ENCODE measurements around the gene SPRED3. TPM values are rescaled to one million over a fixed set of nuclear protein-coding genes. Genes with fewer than 3 reads are reported as not detected.

Gene SPRED3
- polyA plus RNA-seq, 1 donor from 2014 or later: not detected

DNA sequence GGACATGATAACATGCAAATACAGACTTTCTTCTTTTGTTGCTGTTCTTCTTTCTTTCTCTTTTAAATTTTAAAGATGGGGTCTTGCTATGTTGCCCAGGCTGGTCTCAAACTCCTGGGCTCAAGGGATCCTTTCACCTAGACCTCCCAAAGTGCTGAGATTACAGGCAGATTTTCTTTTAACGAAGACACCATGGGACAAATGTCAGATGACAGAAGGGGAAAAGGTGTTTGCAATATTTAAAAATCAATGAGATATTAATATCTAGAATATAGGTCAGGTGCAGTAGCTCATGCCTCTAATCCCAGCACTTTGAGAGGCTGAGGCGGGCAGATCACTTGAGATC is 41.3 kb downstream of the SPRED3 start:
- peaks cover 21% of the 10 kb centered on the region for H3K27me3 Mint-ChIP-seq
- H3K27ac Mint-ChIP-seq: no peak overlapping the region
- H3K4me1 Mint-ChIP-seq: peaks cover 15 to 24% (median 16%) of the 10 kb centered on the region in 3 donors
- peaks cover 2% of the 10 kb centered on the region for H3K36me3 Mint-ChIP-seq
- H3K4me3 Mint-ChIP-seq: peak overlapping the region in 1 of 4 donors; percentile 10
- no peaks in the 10 kb centered on the region for H3K9me3 Mint-ChIP-seq

DNA sequence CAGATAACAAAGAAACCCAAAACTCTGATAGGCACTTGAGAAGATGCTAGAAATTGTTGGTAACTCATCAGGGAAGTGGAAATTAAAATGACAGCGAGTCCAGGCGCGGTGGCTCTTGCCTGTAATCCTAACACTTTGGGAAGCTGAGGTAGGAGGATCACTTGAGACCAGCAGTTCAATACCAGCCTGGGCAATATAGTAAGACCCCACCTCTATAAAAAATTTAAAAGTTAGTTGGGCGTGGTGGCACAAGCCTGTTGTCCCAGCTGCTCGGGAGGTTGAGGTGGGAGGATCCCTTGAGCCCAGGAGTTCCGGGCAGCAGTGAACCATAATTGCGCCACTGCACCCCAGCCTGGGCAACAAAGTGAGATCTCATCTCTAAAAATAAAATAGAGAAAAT is 42.4 kb downstream of the SPRED3 start:
- Mint-ChIP-seq H3K4me3 (no peak overlapping the region), H3K27ac (no peak overlapping the region), H3K36me3 (peaks cover 2% of the 10 kb centered on the region), H3K4me1 (peaks cover 12 to 24% (median 14%) of the 10 kb centered on the region in 3 donors), H3K27me3 (peaks cover 21% of the 10 kb centered on the region), H3K9me3 (no peaks in the 10 kb centered on the region)

DNA sequence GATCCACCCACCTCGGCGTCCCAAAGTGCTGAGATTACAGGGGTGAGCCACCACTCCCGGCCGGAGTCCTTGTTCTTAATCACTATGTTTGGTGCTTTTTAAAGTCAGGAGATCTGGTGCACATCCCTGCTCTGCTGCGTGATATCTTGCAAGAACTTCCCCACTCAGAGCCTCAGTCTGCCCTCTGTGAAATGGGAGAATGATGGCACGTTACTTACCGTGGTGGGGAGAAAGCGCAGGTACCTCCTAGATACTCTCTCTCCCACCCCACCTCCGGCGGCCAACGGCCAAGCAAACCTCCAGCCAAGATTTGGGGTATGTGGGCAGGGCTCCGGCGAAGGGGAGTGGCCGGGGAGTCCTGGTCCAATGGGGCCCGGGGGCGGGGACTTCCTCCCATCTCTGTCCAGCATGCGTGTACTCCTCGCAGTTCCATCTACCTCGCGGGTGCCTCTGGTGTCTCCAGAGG is 44.8 kb downstream of the SPRED3 start, which contains the start of gene RYR1:
RYR1 (plus strand) TSS at position 424 of the 466 bp plus-strand sequence. CDS start 139 bp downstream, outside the sequence.
- peaks cover 2% of the 10 kb centered on the region for H3K36me3 Mint-ChIP-seq
- H3K27me3 Mint-ChIP-seq: peaks cover 16% of the 10 kb centered on the region

GRCh38 chr19:38434549-38435051 is 46.1 kb downstream of the SPRED3 start:
- Mint-ChIP-seq H3K27ac (no peak overlapping the region), H3K36me3 (peaks cover 2% of the 10 kb centered on the region), H3K4me1 (peaks cover 3 to 7% (median 7%) of the 10 kb centered on the region in 3 donors), H3K4me3 (peak overlapping the region in 2 of 4 donors; percentile 17 to 83), H3K9me3 (peaks cover 0 to 3% (median 0%) of the 10 kb centered on the region in 3 donors), H3K27me3 (peaks cover 14% of the 10 kb centered on the region)

More for the DNA sequence above, 44.8 kb downstream of the SPRED3 start, which contains the start of gene RYR1:
- peak within 1 kb of the TSS in 1 of 3 donors; percentile 71 for H3K27ac Mint-ChIP-seq
- H3K9me3 Mint-ChIP-seq: peaks cover 0 to 3% (median 0%) of the 10 kb centered on the region in 3 donors
- H3K4me3 Mint-ChIP-seq: peak within 1 kb of the TSS in 3 of 4 donors; percentile 17 to 84 (median 83)
- peaks cover 3 to 12% (median 7%) of the 10 kb centered on the region in 3 donors for H3K4me1 Mint-ChIP-seq

DNA sequence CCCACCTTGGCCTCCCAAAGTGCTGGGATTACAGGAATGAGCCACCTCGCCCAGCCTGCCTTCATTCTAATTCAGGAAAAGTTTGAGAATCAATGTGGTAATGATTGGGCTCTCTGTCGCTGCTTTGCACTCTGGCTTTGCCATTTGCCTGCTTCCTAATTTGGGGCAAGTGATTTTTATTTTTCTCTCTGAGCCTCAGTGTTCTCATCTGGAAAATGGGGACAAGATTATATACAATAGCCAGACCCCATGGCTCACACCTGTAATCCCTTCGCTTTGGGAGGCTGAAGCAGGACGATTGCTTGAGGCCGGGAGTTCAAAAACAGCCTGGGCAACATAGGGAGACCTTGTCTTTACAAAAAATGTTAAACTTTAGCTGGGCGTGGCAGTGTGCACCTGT is 48.8 kb downstream of the SPRED3 start:
- Mint-ChIP-seq H3K27me3 (peaks cover 13% of the 10 kb centered on the region), H3K36me3 (no peaks in the 10 kb centered on the region), H3K27ac (no peak overlapping the region), H3K9me3 (peaks cover 0 to 3% (median 0%) of the 10 kb centered on the region in 3 donors), H3K4me1 (peaks cover 3 to 7% (median 4%) of the 10 kb centered on the region in 3 donors), H3K4me3 (no peak overlapping the region)

GRCh38 chr19:38437917-38438316 is 49.4 kb downstream of the SPRED3 start:
- peak overlapping the region in 1 of 4 donors; percentile 53 for H3K4me3 Mint-ChIP-seq
- H3K4me1 Mint-ChIP-seq: peaks cover 3 to 7% (median 4%) of the 10 kb centered on the region in 3 donors
- peaks cover 13% of the 10 kb centered on the region for H3K27me3 Mint-ChIP-seq
- H3K27ac Mint-ChIP-seq: no peak overlapping the region
- peaks cover 0 to 3% (median 0%) of the 10 kb centered on the region in 3 donors for H3K9me3 Mint-ChIP-seq
- H3K36me3 Mint-ChIP-seq: no peaks in the 10 kb centered on the region

- Mint-ChIP-seq H3K4me3 (no peak overlapping the region), H3K27me3 (peaks cover 5% of the 10 kb centered on the region)
Observed at GRCh38 chr19:38440592-38440991, 52.1 kb downstream of the SPRED3 start.

GRCh38 chr19:38441657-38442348 is 53.3 kb downstream of the SPRED3 start:
- no peak overlapping the region for H3K27ac Mint-ChIP-seq

More at GRCh38 chr19:38440592-38440991, 52.1 kb downstream of the SPRED3 start:
- Mint-ChIP-seq H3K9me3 (peaks cover 0 to 3% (median 0%) of the 10 kb centered on the region in 3 donors), H3K27ac (no peak overlapping the region), H3K36me3 (no peaks in the 10 kb centered on the region), H3K4me1 (peaks cover 0 to 4% (median 0%) of the 10 kb centered on the region in 3 donors)

DNA sequence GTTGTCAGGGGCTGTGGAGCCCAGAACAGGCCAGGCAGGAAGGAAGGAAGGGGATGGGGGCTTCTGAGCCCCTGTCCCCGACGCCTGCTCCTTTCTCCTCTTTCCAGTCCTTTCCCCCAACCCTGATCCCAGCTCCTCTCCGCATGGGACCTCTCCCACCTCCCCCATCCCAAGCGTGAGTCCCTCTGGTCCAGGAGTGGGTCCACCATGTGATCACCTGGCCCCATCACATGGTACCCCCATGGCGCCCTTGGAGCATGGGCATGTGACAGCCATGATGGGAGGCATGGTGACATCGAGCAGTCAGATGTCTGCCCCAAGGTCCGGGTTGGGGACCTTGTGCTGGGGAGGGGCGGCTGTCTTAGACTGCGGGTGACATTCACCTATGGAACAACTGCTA is 54.2 kb downstream of the SPRED3 start:
- Mint-ChIP-seq H3K27me3 (peaks cover 7% of the 10 kb centered on the region), H3K36me3 (no peaks in the 10 kb centered on the region), H3K9me3 (peaks cover 0 to 3% (median 0%) of the 10 kb centered on the region in 3 donors), H3K27ac (no peak overlapping the region), H3K4me1 (peaks cover 0 to 4% (median 0%) of the 10 kb centered on the region in 3 donors), H3K4me3 (no peak overlapping the region)

More at GRCh38 chr19:38441657-38442348, 53.3 kb downstream of the SPRED3 start:
- Mint-ChIP-seq H3K27me3 (peaks cover 7% of the 10 kb centered on the region), H3K36me3 (no peaks in the 10 kb centered on the region), H3K4me3 (no peak overlapping the region), H3K4me1 (peaks cover 0 to 4% (median 0%) of the 10 kb centered on the region in 3 donors), H3K9me3 (peaks cover 0 to 3% (median 0%) of the 10 kb centered on the region in 3 donors)

- Mint-ChIP-seq H3K4me3 (no peak overlapping the region), H3K9me3 (no peaks in the 10 kb centered on the region), H3K27me3 (peaks cover 7% of the 10 kb centered on the region), H3K27ac (no peak overlapping the region), H3K4me1 (no peaks in the 10 kb centered on the region), H3K36me3 (no peaks in the 10 kb centered on the region)
Observed at GRCh38 chr19:38443458-38443999, 55.0 kb downstream of the SPRED3 start.

DNA sequence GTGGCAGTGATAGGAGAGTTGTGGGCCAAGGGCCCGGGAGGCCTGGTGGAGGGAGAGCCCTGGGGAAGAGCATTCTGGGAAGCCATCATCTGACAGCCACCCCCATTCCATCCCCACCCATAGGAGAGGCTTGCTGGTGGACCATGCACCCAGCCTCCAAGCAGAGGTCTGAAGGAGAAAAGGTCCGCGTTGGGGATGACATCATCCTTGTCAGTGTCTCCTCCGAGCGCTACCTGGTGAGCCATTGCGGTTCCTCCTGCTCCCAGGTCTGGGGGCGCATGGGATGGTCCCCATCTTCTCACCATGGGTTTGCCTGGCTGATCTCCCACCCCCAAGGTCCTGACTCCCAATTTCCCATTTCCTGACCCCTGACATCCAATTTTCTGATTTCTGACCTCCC is 55.5 kb downstream of the SPRED3 start:
- H3K27me3 Mint-ChIP-seq: peaks cover 7% of the 10 kb centered on the region
- H3K36me3 Mint-ChIP-seq: no peaks in the 10 kb centered on the region
- no peaks in the 10 kb centered on the region for H3K4me1 Mint-ChIP-seq
- H3K27ac Mint-ChIP-seq: no peak overlapping the region
- H3K9me3 Mint-ChIP-seq: peaks cover 0 to 1% (median 0%) of the 10 kb centered on the region in 3 donors
- no peak overlapping the region for H3K4me3 Mint-ChIP-seq

- Mint-ChIP-seq H3K4me1 (no peaks in the 10 kb centered on the region), H3K27me3 (peaks cover 7% of the 10 kb centered on the region), H3K9me3 (peaks cover 0 to 5% (median 4%) of the 10 kb centered on the region in 3 donors), H3K4me3 (no peak overlapping the region), H3K27ac (no peak overlapping the region), H3K36me3 (no peaks in the 10 kb centered on the region)
Observed at GRCh38 chr19:38445362-38445761, 56.9 kb downstream of the SPRED3 start.

DNA sequence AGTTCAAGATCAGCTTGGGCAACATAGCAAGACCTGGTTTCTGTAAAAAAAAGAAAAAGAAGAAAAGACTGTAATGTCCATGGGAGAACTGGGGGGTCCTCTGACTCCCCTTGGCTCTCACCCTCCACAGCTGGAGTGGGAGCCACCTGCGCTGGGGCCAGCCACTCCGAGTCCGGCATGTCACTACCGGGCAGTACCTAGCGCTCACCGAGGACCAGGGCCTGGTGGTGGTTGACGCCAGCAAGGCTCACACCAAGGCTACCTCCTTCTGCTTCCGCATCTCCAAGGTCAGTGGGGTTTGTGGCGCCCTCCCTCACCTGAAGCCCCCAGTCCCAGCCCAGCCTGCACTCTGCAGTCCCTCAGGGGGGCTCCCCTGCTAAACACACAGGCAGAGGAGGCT is 59.7 kb downstream of the SPRED3 start:
- Mint-ChIP-seq H3K36me3 (no peaks in the 10 kb centered on the region), H3K9me3 (peaks cover 0 to 5% (median 4%) of the 10 kb centered on the region in 3 donors), H3K4me3 (no peak overlapping the region), H3K4me1 (no peaks in the 10 kb centered on the region), H3K27ac (no peak overlapping the region), H3K27me3 (peaks cover 10% of the 10 kb centered on the region)

Measured in IgD-negative memory B cell (primary cell).